ENCODE results near the gene TRIM17. TPM values are rescaled to one million over a fixed set of nuclear protein-coding genes. Genes with fewer than 3 reads are reported as not detected.
A peak's percentile ranks its signal among the peaks of the same experiment; 100 is the strongest.

TRIM17 gene
- total and polyA plus RNA-seq, 9 of the 15 experiments (the other 6 are each of a cell fraction or from before 2014, with no cell fraction given): not detected

DNA sequence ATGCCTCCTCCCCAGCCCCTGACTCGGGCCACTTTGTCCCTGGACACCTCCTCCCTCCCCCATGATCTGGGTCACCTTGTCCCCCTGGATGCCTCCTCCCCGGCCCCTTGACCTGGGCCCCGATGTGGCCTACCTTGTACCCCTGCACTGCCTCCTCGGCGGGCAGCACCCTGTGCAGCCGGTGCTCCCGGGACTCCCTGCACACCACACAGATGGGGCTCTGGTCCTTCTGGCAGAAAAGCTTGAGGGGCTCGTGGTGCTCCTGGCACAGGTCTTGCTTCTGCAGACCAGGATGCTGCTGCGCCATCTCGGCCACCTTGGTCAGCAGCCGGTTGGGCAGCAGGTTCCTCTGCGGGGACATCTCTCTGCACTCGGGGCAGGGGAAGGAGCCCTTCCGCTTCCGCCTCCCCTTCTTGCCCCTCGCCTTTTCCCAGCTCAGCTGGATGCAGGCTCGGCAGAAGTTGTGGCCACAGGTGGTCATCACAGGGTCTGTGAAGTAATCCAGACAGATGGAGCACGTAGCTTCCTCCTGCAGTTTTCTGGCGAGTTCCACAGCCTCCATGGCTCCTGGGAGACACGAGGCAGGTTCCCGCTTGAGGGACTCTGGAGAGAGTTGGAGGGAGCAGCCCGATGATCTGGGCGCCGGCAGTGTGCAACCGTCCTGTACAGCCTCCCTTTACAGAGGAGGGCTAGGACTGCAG, 2.0 kb downstream of the TRIM17 start:
- FAIRE-seq: no peak
- Histone ChIP-seq H3K9ac (ENCODE audit: insufficient read depth in 1 of 2, low read depth in 2 of 2, low read length in 2 of 2) (peak overlapping the region in 1 of 2 experiments; percentile 23; a peak in 2 of 4 replicates), H3K36me3 (ENCODE audit: control insufficient read depth, insufficient read depth, low read length) (peaks cover 4% of the 10 kb centered on the region; the same call in 1 of the 3 replicates), H2AFZ (ENCODE audit: low read depth, low read length) (no peak overlapping the region), H3K79me2 (ENCODE audit: control insufficient read depth, insufficient read depth, low read length) (no peaks in the 10 kb centered on the region), H3K4me1 (replicated peaks in 1 of 2; ENCODE audit: control insufficient read depth in 2 of 2, insufficient read depth in 2 of 2, low read length in 2 of 2) (peaks cover 27 to 45% of the 10 kb centered on the region in 2 experiments), H3K27me3 (ENCODE audit: control insufficient read depth in 2 of 2, insufficient read depth in 2 of 2, low read length in 2 of 2) (no peaks in the 10 kb centered on the region), H3K4me3 (no peak overlapping the region), H3K9me3 (replicated peaks; ENCODE audit: control insufficient read depth, insufficient read depth, low read depth, low read length) (0 out of 2 replicates have a peak, but pooled peaks cover 1% of the 10 kb centered on the region), H3K27ac (ENCODE audit: extremely low read depth, low read depth, low read length) (no peak overlapping the region), H3K4me2 (ENCODE audit: insufficient read depth, low read length) (no peak overlapping the region), H4K20me1 (replicated peaks; ENCODE audit: control insufficient read depth, insufficient read depth, low read length) (no peaks in the 10 kb centered on the region; the same call in 1 of the 2 replicates), H3K9me1 (ENCODE audit: control insufficient read depth, insufficient read depth, low read length) (no peaks in the 10 kb centered on the region)
- no TSS peak for BruUV-seq (replicated peaks)
- TF ChIP-seq TFAM (CRISPR knock-in tag; conservative IDR thresholded peaks at IDR 0.05) (no peak), ZNF263 (CRISPR knock-in tag; IDR thresholded peaks at IDR 0.05; ENCODE audit: borderline replicate concordance) (0 out of 2 replicates have a peak, but pooled peaks have one; percentile 13)
- CTCF ChIA-PET (ENCODE audit: low intra/inter-chr PET ratio): no interaction called here
- POLR2A ChIA-PET: interaction anchor here (0.8 to 1.9 kb wide), 3 partner anchors 10 to 63 kb away, joined by 3 to 9 read pairs (median 3); no protein-coding TSS in a partner anchor
- DNase-seq (ENCODE audit: extremely low read depth in 1 of 4, low spot score in 3 of 4): no peak
- intact Hi-C loops (cut with micrococcal nuclease) (no loop called here), in situ Hi-C loops (cut with MboI) (no loop called here)
- 69% methylated on average over 24 of the region's 25 CpGs for WGBS (ENCODE audit: insufficient coverage, low coverage, missing lambda C conversion rate)
- ATAC-seq: no peak

DNA sequence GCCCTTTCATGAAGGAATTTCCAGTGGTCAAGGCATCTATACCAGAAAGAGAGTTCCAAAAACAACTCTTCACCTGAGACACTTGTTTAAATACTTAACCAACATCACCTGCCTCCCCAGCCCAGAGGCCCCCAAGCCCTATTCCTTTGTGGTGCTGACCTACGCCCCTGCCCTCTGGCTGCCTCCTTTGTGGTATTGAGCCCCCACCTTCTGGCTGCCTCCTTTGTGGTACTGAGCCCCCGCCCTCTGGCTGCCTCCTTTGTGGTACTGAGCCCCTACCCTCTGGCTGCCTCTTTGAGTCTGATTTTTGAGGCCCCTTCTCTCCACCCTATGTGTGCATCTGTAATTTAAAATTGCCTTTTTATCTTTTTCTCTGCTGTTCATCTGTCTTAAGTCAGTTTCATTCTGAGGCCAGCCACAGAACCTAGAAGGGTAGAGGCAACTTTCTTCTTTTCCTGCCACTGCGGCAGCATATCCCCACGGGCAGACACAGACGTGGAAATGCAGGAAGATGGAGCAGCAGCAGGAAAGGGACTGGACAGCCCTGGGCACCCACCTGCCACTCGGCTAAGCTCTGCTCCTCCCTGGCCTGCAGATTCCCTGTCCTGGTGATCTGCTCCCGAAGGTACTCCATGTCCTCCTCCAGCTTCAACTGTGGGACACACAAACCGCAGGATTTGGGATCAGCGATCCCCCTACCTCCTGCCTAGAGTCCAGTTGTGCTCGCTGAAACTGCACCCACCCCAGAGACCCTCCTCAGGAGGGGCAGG, 3.2 kb downstream of the TRIM17 start:
- Histone ChIP-seq H3K27me3 (ENCODE audit: control insufficient read depth in 2 of 2, insufficient read depth in 2 of 2, low read length in 2 of 2) (no peaks in the 10 kb centered on the region), H3K9me3 (replicated peaks; ENCODE audit: control insufficient read depth, insufficient read depth, low read depth, low read length) (0 out of 2 replicates have a peak, but pooled peaks cover 1% of the 10 kb centered on the region), H3K36me3 (ENCODE audit: control insufficient read depth, insufficient read depth, low read length) (peaks cover 4% of the 10 kb centered on the region; the same call in 1 of the 3 replicates), H3K79me2 (ENCODE audit: control insufficient read depth, insufficient read depth, low read length) (no peaks in the 10 kb centered on the region), H3K9me1 (ENCODE audit: control insufficient read depth, insufficient read depth, low read length) (no peaks in the 10 kb centered on the region), H4K20me1 (replicated peaks; ENCODE audit: control insufficient read depth, insufficient read depth, low read length) (no peaks in the 10 kb centered on the region; the same call in 1 of the 2 replicates), H2AFZ (ENCODE audit: low read depth, low read length) (no peak overlapping the region), H3K4me1 (replicated peaks in 1 of 2; ENCODE audit: control insufficient read depth in 2 of 2, insufficient read depth in 2 of 2, low read length in 2 of 2) (peaks cover 25 to 54% of the 10 kb centered on the region in 2 experiments), H3K4me2 (ENCODE audit: insufficient read depth, low read length) (no peak overlapping the region), H3K27ac (ENCODE audit: extremely low read depth, low read depth, low read length) (no peak overlapping the region), H3K4me3 (no peak overlapping the region), H3K9ac (ENCODE audit: insufficient read depth in 1 of 2, low read depth in 2 of 2, low read length in 2 of 2) (peak overlapping the region in 1 of 2 experiments; percentile 56; a peak in 2 of 4 replicates)
- no peak for TF ChIP-seq TCFL5 (CRISPR knock-in tag; conservative IDR thresholded peaks at IDR 0.05)
- TF ChIP-seq, protein P1, sequence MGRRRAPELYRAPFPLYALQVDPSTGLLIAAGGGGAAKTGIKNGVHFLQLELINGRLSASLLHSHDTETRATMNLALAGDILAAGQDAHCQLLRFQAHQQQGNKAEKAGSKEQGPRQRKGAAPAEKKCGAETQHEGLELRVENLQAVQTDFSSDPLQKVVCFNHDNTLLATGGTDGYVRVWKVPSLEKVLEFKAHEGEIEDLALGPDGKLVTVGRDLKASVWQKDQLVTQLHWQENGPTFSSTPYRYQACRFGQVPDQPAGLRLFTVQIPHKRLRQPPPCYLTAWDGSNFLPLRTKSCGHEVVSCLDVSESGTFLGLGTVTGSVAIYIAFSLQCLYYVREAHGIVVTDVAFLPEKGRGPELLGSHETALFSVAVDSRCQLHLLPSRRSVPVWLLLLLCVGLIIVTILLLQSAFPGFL (CRISPR knock-in tag; IDR thresholded peaks at IDR 0.05): no peak
- TF ChIP-seq IRF2 (CRISPR knock-in tag; IDR thresholded peaks at IDR 0.05): no peak
- intact Hi-C loops (cut with micrococcal nuclease): no loop called here
- no peak for DNase-seq (ENCODE audit: extremely low read depth in 1 of 4, low spot score in 3 of 4)
- ChIA-PET CTCF (ENCODE audit: low intra/inter-chr PET ratio) (no interaction called here), POLR2A (interaction anchor here (0.6 to 1.9 kb wide), 2 partner anchors 8 to 44 kb away, joined by 3 to 12 read pairs; a partner anchor contains a TSS)
- in situ Hi-C loops (cut with MboI): no loop called here
- FAIRE-seq: peak; percentile 67
- WGBS (ENCODE audit: insufficient coverage, low coverage, missing lambda C conversion rate): 57% methylated on average over 10 of the region's 10 CpGs
- BruUV-seq (replicated peaks): no TSS peak
- no peak for ATAC-seq

All from K562 (cell line).